Suprapubic skin (tissue), 4 donors: ENCODE results near the gene FIP1L1. TPM values are rescaled to one million over a fixed set of nuclear protein-coding genes. Genes with fewer than 3 reads are reported as not detected.
"Not testable (repeated sequence)": the region's sequence is repeated elsewhere in the genome, so short reads cannot be mapped to it uniquely, and the experiment has no call there.

Experiments used
- DNase-seq, 2 donors: peaks; one replicate each; pipeline ENCODE4 v3.0.0-alpha.2; 2019; ENCODE audit warnings: low spot score in 2 of 2
- H3K27ac ChIP-seq: fragments of 200-600 bp; sonication (generic); one replicate; pipeline ENCODE4 v1.5.1; 2019
- H3K27me3 ChIP-seq: fragments of 200-600 bp; sonication (generic); one replicate; pipeline ENCODE4 v1.5.1; 2019
- H3K36me3 ChIP-seq: fragments of 200-600 bp; sonication (generic); one replicate; pipeline ENCODE4 v1.5.1; 2019
- H3K4me1 ChIP-seq: fragments of 200-600 bp; sonication (generic); one replicate; pipeline ENCODE4 v1.5.1; 2019
- H3K4me3 ChIP-seq: fragments of 200-600 bp; sonication (generic); one replicate; pipeline ENCODE4 v1.5.1; 2019; ENCODE audit warnings: mild to moderate bottlenecking
- H3K9me3 ChIP-seq: fragments of 200-600 bp; sonication (generic); one replicate; pipeline ENCODE4 v1.5.1; 2019
- EP300 ChIP-seq: sonication (generic); formaldehyde crosslinking; IDR thresholded peaks from one replicate; pipeline ENCODE4 v1.6.1; 2017; ENCODE audit warnings: antibody characterized with exemption
- POLR2A ChIP-seq, 2 donors: fragments of 450-650 bp; IDR thresholded peaks; one replicate each; pipeline ENCODE4 v1.6.1; 2017; ENCODE audit warnings: antibody characterized with exemption in 2 of 2, mild to moderate bottlenecking in 2 of 2, moderate library complexity in 2 of 2
- POLR2AphosphoS5 ChIP-seq, 3 donors: sonication (generic); formaldehyde crosslinking; IDR thresholded peaks; one replicate each; pipeline ENCODE4 v1.6.1; 2017; ENCODE audit warnings: antibody characterized with exemption in 3 of 3
- WGBS: methylation state at CpG from one replicate; pipeline ENCODE4 v1.1.5; 2018; 5-methylcytosine and 5-hydroxymethylcytosine counted together
- total RNA-seq, 4 donors: library from RNA; depleted of rRNA; stranded (reverse); fragments of >200 nt; gene quantifications; one replicate each; pipeline ENCODE4 v1.1.0, GENCODE V29; 2016
- TF ChIP-seq, protein P1 (sequence below), 2 donors: fragments of 200-600 bp in 1 of 2; fragments of 450-650 bp in 1 of 2; sonication (generic) in 1 of 2; IDR thresholded peaks; one replicate each; pipeline ENCODE4 v1.5.1; 2016 to 2019; ENCODE audit warnings: antibody characterized with exemption in 2 of 2, mild to moderate bottlenecking in 1 of 2, moderate library complexity in 1 of 2

FIP1L1 gene
- total RNA-seq, 4 donors from 2014 or later = 33.8 to 57.5 (median 46.6) TPM

DNA sequence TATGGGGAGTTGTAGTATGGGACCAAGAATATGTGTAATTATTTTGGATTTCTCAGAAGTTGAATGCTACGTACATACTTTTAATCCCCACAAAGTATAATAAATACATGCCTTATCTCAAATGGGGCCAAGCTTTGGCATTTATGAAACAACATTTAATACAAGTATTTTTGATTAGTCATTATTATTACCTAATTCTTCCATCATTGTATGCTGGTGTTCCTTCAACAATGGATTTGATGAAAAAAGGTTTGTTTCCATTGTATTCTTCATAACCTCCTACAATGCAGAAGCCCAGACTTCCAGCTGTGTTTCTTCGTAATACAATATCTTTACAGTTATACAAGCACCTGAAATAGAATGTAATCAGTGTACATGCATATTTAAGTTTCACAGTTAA is 83.8 kb downstream of the FIP1L1 start:
- H3K27me3 ChIP-seq = no peaks in the 10 kb centered on the region
- TF ChIP-seq EP300 (no peak), POLR2AphosphoS5 (IDR thresholded peaks at IDR 0.05) (no peak), POLR2A (IDR thresholded peaks at IDR 0.05) (no peak)
- TF ChIP-seq, protein P1, sequence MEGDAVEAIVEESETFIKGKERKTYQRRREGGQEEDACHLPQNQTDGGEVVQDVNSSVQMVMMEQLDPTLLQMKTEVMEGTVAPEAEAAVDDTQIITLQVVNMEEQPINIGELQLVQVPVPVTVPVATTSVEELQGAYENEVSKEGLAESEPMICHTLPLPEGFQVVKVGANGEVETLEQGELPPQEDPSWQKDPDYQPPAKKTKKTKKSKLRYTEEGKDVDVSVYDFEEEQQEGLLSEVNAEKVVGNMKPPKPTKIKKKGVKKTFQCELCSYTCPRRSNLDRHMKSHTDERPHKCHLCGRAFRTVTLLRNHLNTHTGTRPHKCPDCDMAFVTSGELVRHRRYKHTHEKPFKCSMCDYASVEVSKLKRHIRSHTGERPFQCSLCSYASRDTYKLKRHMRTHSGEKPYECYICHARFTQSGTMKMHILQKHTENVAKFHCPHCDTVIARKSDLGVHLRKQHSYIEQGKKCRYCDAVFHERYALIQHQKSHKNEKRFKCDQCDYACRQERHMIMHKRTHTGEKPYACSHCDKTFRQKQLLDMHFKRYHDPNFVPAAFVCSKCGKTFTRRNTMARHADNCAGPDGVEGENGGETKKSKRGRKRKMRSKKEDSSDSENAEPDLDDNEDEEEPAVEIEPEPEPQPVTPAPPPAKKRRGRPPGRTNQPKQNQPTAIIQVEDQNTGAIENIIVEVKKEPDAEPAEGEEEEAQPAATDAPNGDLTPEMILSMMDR (IDR thresholded peaks at IDR 0.05) = no peak
- peaks cover 48% of the 10 kb centered on the region for H3K36me3 ChIP-seq
- H3K4me3 ChIP-seq = no peak overlapping the region
- no peaks in the 10 kb centered on the region for H3K4me1 ChIP-seq
- H3K27ac ChIP-seq = no peak overlapping the region
- 97% methylated on average over 2 of the region's 2 CpGs for WGBS
- DNase-seq = no peak
- H3K9me3 ChIP-seq = no peaks in the 10 kb centered on the region

DNA sequence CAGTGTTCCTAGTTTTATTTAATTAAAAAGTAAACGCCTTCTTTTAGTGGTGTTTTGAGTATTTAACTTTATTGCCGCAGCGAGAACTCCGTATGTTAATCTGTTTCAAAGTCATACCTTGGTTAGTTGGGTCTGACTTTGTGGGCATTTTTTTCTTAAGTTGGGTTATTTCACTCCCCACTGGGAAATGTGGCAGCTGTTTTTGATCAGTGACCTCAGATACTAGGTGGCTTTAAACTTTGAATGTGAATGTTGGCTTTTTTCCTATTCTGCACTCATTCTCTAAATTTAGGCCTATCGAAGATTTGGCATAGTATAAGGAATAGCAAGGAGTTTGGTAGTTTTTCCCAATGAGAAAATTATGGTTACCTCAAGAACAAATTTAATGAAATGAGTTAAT is 85.9 kb downstream of the FIP1L1 start:
- Histone ChIP-seq H3K27ac (no peak overlapping the region), H3K4me1 (no peaks in the 10 kb centered on the region), H3K9me3 (peaks cover 2% of the 10 kb centered on the region), H3K36me3 (peaks cover 40% of the 10 kb centered on the region), H3K27me3 (no peaks in the 10 kb centered on the region), H3K4me3 (no peak overlapping the region)
- WGBS = 87% methylated on average over 5 of the region's 5 CpGs
- DNase-seq = no peak
- TF ChIP-seq POLR2AphosphoS5 (IDR thresholded peaks at IDR 0.05) = no peak
- TF ChIP-seq EP300 = no peak
- TF ChIP-seq POLR2A (IDR thresholded peaks at IDR 0.05) = no peak
- TF ChIP-seq, protein P1 (IDR thresholded peaks at IDR 0.05) = no peak

DNA sequence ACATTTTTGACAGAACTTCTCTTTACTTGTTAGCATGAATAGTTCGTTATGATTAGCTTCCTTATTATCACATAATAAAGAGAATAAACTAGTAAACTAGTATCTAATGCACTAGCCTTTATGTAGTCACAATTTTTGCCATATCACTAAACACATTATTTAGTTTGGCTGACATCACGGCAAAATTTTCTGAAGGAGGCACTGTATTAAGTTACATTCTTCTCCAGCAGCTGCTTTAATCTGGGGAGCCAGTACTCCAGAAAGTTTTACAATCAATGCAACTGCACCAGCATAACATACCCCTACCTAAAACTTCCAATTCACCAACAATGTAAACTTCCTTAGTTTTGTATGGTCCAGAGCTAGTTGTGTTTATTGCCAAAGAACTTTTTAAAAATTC is 87.8 kb downstream of the FIP1L1 start:
- WGBS = 85% methylated on average over 2 of the region's 2 CpGs
- Histone ChIP-seq H3K36me3 (peaks cover 22% of the 10 kb centered on the region), H3K4me3 (no peak overlapping the region), H3K27ac (no peak overlapping the region), H3K9me3 (peaks cover 3% of the 10 kb centered on the region), H3K4me1 (no peaks in the 10 kb centered on the region), H3K27me3 (no peaks in the 10 kb centered on the region)
- TF ChIP-seq, protein P1 (IDR thresholded peaks at IDR 0.05) = no peak
- TF ChIP-seq POLR2AphosphoS5 (IDR thresholded peaks at IDR 0.05) = no peak
- TF ChIP-seq EP300 = no peak
- no peak for TF ChIP-seq POLR2A (IDR thresholded peaks at IDR 0.05)
- no peak for DNase-seq

DNA sequence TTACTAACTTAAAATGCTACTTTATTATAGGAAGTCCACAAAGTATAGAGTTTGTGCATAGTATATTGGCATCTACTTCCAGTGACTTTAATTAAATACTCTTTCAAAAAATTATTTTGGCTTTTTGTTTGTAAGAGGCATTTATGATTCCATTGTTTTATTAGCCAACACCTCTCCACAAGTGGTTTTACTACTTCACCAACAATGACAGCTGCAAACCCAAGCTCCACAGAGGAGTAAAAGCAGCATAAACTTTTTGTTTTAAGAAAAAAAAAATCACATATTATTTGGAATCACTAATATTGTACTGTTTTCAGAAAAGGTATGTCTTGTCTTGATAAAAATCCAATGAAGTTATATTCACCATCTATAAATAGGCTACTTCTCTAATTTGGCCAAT is 88.5 kb downstream of the FIP1L1 start:
- TF ChIP-seq EP300 (no peak), POLR2A (IDR thresholded peaks at IDR 0.05) (no peak), POLR2AphosphoS5 (IDR thresholded peaks at IDR 0.05) (no peak)
- TF ChIP-seq, protein P1 (IDR thresholded peaks at IDR 0.05) = no peak
- DNase-seq = no peak

DNA sequence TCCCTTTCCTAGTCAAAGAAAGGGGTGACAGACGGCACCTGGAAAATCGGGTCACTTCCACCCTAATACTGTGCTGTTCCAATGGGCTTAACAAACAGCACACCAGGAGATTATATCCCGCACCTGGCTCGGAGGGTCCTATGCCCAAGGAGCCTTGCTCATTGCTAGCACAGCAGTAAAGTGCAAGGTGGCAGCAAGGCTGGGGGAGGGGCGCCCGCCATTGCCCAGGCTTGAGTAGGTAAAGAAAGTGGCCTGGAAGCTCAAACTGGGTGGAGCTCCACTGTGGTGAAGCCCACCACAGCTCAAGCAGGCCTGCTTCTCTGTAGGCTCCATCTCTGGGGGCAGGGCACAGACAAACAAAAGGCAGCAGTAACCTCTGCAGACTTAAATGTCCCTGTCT is 89.1 kb downstream of the FIP1L1 start:
- H3K36me3 ChIP-seq = peaks cover 12% of the 10 kb centered on the region
- H3K9me3 ChIP-seq, H3K4me3 ChIP-seq, H3K4me1 ChIP-seq, H3K27ac ChIP-seq, H3K27me3 ChIP-seq, DNase-seq: not testable (repeated sequence)
- WGBS = 99% methylated on average over 6 of the region's 6 CpGs

More for the DNA sequence above, 88.5 kb downstream of the FIP1L1 start:
- no peak overlapping the region for H3K27ac ChIP-seq
- H3K27me3 ChIP-seq = no peaks in the 10 kb centered on the region
- H3K36me3 ChIP-seq = peaks cover 19% of the 10 kb centered on the region
- no peak overlapping the region for H3K4me3 ChIP-seq
- peaks cover 3% of the 10 kb centered on the region for H3K9me3 ChIP-seq
- H3K4me1 ChIP-seq = no peaks in the 10 kb centered on the region
